GM10248 (cell line): Measurements from ENCODE around the gene ACVR1B.
A peak's percentile ranks its signal among the peaks of the same experiment; 100 is the strongest.

Experiments
- CTCF ChIA-PET: fragments of 300-600 bp; sonication (Branson Sonifier 250); formaldehyde crosslinking; extraction: SDS; loops from one replicate; lab custom pipeline; 2021; ENCODE audit warnings: antibody characterized with exemption; lab: Yijun Ruan, JAX
- POLR2A ChIA-PET: fragments of 350-650 bp; sonication (Branson Sonifier 250); formaldehyde crosslinking; extraction: SDS; loops from one replicate; lab custom pipeline; 2020; ENCODE audit warnings: antibody characterized with exemption; lab: Yijun Ruan, JAX
- DNase-seq: peaks from one replicate; pipeline ENCODE4 v3.0.0; 2012; ENCODE audit errors: extremely low spot score
- CTCF ChIP-seq: IDR thresholded peaks from 2 replicates; pipeline ENCODE4 v1.5.1; 2012; ENCODE audit warnings: mild to moderate bottlenecking, low read depth; ENCODE audit errors: extremely low read depth, missing control alignments, control extremely low read depth

ACVR1B gene

DNA sequence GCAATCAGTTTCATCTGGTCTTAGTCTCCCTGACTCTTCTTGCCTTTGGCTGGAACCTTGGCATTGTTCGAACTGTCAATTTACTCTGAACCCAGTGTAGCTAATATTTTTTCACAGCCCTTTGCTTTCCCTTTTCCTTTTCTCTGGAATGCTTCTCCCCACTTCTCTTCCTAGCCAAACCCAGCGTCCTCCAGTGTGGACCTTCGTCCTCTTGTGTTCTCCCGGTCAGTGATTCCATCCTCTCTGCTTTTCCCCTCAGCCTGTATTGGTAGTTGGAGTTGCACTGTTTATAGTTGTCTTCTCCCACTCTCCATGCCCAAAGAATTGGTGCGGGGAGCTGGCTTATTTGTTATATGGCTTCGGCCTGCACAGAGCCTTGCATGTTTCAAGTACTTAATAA lies 9.4 kb downstream of the ACVR1B start:
- DNase-seq = no peak

DNA sequence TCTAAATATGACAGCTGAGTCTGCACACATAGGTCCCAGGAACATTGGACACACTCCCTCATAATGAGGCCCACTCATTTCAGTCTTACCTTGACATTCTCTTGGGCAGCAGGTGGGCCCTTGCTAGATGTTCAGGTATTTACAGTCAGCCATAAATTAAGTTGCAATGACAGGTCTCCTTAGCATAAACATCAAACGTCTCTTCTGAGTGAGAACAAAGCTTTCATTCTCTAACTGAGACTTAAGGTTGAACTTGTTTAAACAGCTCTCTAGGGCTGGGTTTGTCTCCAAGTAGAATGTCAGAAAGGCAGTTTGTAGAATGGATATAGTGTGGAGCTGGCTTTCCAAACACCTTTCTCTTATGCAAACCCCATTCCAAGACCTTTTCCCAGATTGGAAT lies 10.3 kb downstream of the ACVR1B start:
- POLR2A ChIA-PET = no interaction called here
- CTCF ChIA-PET = interaction anchor here (0.8 to 1.8 kb wide), 7 partner anchors 9 to 922 kb away, joined by 3 to 6 read pairs (median 4); no protein-coding TSS in a partner anchor
- no peak for TF ChIP-seq CTCF
- no peak for DNase-seq

More for the DNA sequence above, 9.4 kb downstream of the ACVR1B start:
- POLR2A ChIA-PET = no interaction called here
- TF ChIP-seq CTCF = no peak
- CTCF ChIA-PET = interaction anchor here (1.2 kb wide), 2 partner anchors 18 to 20 kb away, joined by 3 to 4 read pairs; no protein-coding TSS in a partner anchor

GRCh38 chr12:51962737-51963136 lies 11.2 kb downstream of the ACVR1B start:
- POLR2A ChIA-PET = no interaction called here
- DNase-seq = no peak
- CTCF ChIA-PET = interaction anchor here (1.1 to 1.8 kb wide), 5 partner anchors 8 to 921 kb away, joined by 3 to 6 read pairs (median 4); no protein-coding TSS in a partner anchor
- no peak for TF ChIP-seq CTCF

GRCh38 chr12:51963477-51963876 lies 12.0 kb downstream of the ACVR1B start:
- ChIA-PET POLR2A (no interaction called here), CTCF (no interaction called here)
- no peak for DNase-seq
- TF ChIP-seq CTCF = no peak

GRCh38 chr12:51969643-51970042 lies 18.1 kb downstream of the ACVR1B start:
- POLR2A ChIA-PET = no interaction called here
- CTCF ChIA-PET = interaction anchor here (1.1 to 3.1 kb wide), 4 partner anchors 12 to 155 kb away, joined by 3 to 25 read pairs (median 8); no protein-coding TSS in a partner anchor

DNA sequence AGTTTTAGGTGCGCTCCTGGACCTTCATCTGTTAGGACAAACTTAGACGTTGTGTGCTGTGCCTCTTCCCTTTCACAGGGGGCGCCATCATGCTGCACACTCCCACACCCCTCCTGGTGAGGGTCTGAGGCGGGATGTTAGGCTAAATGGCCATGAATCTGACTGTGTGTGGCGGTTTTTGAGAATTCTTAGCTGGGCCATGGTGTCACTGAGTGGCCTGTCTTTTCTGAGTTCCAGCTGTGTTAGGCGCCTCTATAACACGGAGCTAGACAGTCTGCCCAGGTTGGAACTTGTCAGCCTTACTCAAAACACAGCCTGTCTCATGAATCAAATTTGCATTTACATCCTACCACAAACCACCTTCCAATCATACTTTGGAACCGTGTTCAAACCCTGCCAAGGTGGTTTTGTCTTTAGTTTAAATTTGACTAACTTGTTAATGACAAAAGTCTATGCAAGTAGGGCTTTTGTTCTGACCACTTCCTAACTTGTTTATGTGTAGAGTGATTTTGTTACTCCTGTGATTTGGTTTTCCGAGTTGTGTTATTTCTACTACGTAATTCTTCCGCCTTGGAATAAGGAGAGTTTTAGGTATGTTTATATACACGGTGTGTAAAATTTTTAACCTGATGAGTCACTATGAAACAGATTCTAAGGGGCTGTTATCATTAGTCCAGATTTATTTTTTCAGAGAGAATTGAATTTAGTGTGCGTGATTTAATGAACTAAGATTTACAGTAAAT lies 19.6 kb downstream of the ACVR1B start:
- CTCF ChIA-PET = interaction anchor here (0.6 to 3.1 kb wide), 15 partner anchors 9 to 153 kb away, joined by 3 to 25 read pairs (median 3); partner anchors contain the start of gene ATG101
- POLR2A ChIA-PET = no interaction called here
- peak; percentile 62 for TF ChIP-seq CTCF
- DNase-seq = peak; percentile 71

More at GRCh38 chr12:51969643-51970042, 18.1 kb downstream of the ACVR1B start:
- TF ChIP-seq CTCF = no peak
- DNase-seq = no peak
